ENCODE results near the gene ARL6IP4. TPM values are rescaled to one million over a fixed set of nuclear protein-coding genes. Genes with fewer than 3 reads are reported as not detected.
"Not testable (repeated sequence)": the region's sequence is repeated elsewhere in the genome, so short reads cannot be mapped to it uniquely, and the experiment has no call there.

The ARL6IP4 gene
- polyA plus RNA-seq, 6 donors from 2014 or later, result 132 to 202 (median 187) TPM

DNA sequence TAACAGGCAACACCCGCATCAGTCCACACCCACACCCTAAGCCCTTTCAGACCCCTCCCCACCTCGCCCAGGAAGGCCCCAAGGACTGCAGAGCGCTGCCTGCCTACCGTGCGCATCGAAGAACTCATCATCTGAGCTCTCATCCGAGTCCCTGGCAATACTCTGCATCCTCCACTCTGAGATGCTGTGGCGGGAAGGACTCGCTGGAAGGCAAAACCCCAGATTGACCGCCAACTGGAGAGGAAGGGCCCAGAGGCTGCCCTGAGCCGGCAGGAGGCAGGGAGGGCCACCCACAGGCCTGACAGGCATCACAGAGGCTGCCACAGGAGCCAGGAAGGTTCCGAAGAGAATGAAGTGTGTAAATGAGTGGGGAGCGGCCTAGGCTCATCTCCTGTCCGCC is 23.8 kb downstream of the ARL6IP4 start:
- H3K27me3 Mint-ChIP-seq, result no peaks in the 10 kb centered on the region

GRCh38 chr12:123005081-123005626 is 24.7 kb downstream of the ARL6IP4 start:
- DNase-seq (no peak), ATAC-seq (ENCODE audit: low read depth in 2 of 2) (no peak)
- H3K4me3 Mint-ChIP-seq, result no peak overlapping the region
- H3K4me1 Mint-ChIP-seq, result no peaks in the 10 kb centered on the region
- H3K36me3 Mint-ChIP-seq, result no peaks in the 10 kb centered on the region
- H3K9me3 Mint-ChIP-seq, result no peaks in the 10 kb centered on the region
- H3K27ac Mint-ChIP-seq, result no peak overlapping the region
- H3K27me3 Mint-ChIP-seq, result no peaks in the 10 kb centered on the region

More for the DNA sequence above, 23.8 kb downstream of the ARL6IP4 start:
- DNase-seq (no peak), ATAC-seq (ENCODE audit: low read depth in 2 of 2) (no peak)
- no peaks in the 10 kb centered on the region for H3K9me3 Mint-ChIP-seq
- no peak overlapping the region for H3K4me3 Mint-ChIP-seq
- H3K4me1 Mint-ChIP-seq, result no peaks in the 10 kb centered on the region
- no peak overlapping the region for H3K27ac Mint-ChIP-seq
- no peaks in the 10 kb centered on the region for H3K36me3 Mint-ChIP-seq

DNA sequence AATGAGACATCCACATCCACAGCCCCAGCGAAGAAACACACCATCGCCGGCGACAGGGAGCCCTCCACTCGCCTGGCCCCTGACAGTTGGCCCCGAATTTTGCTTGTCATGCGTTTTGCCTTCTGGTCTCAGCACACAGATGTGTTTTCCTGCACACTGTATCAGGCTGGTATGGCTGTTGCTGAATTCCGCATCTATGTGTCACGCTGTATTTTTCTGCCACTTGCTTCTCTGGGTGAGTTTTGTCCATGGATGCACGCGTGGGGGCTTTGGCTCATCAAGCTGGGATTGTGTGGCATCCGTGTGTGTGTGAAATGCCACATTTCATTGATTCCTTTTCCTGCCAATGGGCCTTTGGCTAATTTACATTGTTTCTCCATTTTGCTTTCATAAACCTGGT is 26.5 kb downstream of the ARL6IP4 start:
- Mint-ChIP-seq H3K27me3 (no peaks in the 10 kb centered on the region), H3K27ac (peak overlapping the region in 1 of 6 donors; percentile 20), H3K9me3 (no peaks in the 10 kb centered on the region), H3K4me3 (no peak overlapping the region), H3K4me1 (no peaks in the 10 kb centered on the region), H3K36me3 (no peaks in the 10 kb centered on the region)
- DNase-seq, result no peak
- no peak for ATAC-seq (ENCODE audit: low read depth in 2 of 2)

DNA sequence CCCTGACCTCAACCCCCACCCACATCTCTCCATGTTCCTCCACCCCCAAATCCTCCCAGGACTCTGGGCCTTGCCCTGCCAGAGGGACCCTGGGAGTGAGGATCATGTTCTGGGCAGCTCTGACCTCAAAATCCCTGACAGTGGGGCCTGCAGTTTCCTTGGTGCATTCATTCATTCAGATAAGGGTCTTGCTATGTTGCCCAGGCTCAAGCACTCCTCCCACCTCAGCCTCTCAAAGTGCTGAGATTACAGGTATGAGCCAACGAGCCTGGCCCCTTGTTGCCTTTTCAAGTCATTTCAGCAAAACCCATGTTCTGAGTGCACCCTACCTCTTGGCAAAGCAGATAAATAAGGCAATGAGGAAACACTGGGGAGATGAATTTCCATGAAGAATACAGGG is 29.6 kb downstream of the ARL6IP4 start:
- ATAC-seq (ENCODE audit: low read depth in 2 of 2), result no peak
- no peak overlapping the region for H3K27ac Mint-ChIP-seq

GRCh38 chr12:123010681-123011080 is 30.2 kb downstream of the ARL6IP4 start:
- no peaks in the 10 kb centered on the region for H3K27me3 Mint-ChIP-seq
- H3K27ac Mint-ChIP-seq, result no peak overlapping the region
- H3K9me3 Mint-ChIP-seq, result no peaks in the 10 kb centered on the region
- no peak for DNase-seq
- no peak for ATAC-seq (ENCODE audit: low read depth in 2 of 2)
- H3K4me1 Mint-ChIP-seq, result peaks cover 0 to 2% (median 0%) of the 10 kb centered on the region in 3 donors
- H3K4me3 Mint-ChIP-seq, result no peak overlapping the region
- no peaks in the 10 kb centered on the region for H3K36me3 Mint-ChIP-seq

More for the DNA sequence above, 29.6 kb downstream of the ARL6IP4 start:
- H3K9me3 Mint-ChIP-seq, result no peaks in the 10 kb centered on the region
- no peak overlapping the region for H3K4me3 Mint-ChIP-seq
- no peak for DNase-seq
- no peaks in the 10 kb centered on the region for H3K4me1 Mint-ChIP-seq
- no peaks in the 10 kb centered on the region for H3K27me3 Mint-ChIP-seq
- H3K36me3 Mint-ChIP-seq, result no peaks in the 10 kb centered on the region

- ATAC-seq (ENCODE audit: low read depth in 2 of 2), result no peak
- H3K4me1 Mint-ChIP-seq, result peaks cover 0 to 3% (median 0%) of the 10 kb centered on the region in 3 donors
- H3K27ac Mint-ChIP-seq, result no peak overlapping the region
- no peaks in the 10 kb centered on the region for H3K27me3 Mint-ChIP-seq
- no peaks in the 10 kb centered on the region for H3K9me3 Mint-ChIP-seq
- no peak for DNase-seq
- H3K4me3 Mint-ChIP-seq, result no peak overlapping the region
- H3K36me3 Mint-ChIP-seq, result no peaks in the 10 kb centered on the region
These were observed 31.2 kb downstream of the ARL6IP4 start for GRCh38 chr12:123011701-123012100.

DNA sequence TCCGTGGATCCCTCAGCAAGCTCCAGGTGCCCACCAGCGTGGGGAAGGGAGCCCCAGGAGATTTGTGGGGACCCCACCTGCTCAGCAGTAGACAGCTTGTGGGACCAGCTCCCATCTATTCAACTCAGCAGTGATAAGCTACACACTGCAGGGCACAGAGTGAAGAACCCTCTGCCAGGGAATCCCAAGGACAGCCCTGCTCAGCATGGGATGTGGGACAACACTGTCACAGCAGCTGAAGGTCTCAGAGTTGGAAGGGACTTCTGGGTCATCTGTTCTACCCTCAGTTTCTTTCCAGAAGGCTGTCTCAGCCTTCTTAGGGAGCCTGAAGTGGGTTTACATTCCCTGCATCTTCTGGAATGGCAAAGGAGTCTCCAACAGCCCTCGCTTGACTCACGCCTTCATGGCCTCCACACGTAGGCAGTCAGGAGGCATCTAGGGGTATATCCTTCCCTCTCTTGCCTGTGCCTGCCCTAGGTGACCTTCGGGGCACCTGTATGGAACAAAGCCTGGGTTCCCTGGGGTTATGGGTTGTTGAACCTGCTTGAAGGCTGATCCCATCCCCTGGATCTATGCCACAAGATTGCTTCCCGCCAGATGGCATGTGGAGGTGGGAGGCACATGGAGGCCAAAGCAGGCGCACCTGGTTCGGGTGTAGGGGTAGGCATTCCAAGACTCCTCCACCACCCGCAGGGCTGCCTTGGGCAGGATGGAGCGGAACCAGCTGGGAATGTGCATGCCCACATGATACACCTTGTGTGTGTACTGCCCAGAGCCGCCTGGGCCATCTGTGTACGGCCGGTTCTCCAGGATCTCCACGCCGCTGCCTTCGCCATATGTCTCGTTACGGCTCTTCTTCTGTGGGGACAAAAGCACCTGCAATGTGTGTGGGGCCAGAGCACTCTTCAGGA is 33.0 kb downstream of the ARL6IP4 start:
- Mint-ChIP-seq H3K4me1 (peaks cover 1 to 7% (median 6%) of the 10 kb centered on the region in 3 donors), H3K9me3 (peaks cover 0 to 1% (median 0%) of the 10 kb centered on the region in 7 donors), H3K4me3 (no peak overlapping the region), H3K27ac (no peak overlapping the region), H3K27me3 (no peaks in the 10 kb centered on the region), H3K36me3 (no peaks in the 10 kb centered on the region)
- ATAC-seq (ENCODE audit: low read depth in 2 of 2), result no peak
- no peak for DNase-seq

DNA sequence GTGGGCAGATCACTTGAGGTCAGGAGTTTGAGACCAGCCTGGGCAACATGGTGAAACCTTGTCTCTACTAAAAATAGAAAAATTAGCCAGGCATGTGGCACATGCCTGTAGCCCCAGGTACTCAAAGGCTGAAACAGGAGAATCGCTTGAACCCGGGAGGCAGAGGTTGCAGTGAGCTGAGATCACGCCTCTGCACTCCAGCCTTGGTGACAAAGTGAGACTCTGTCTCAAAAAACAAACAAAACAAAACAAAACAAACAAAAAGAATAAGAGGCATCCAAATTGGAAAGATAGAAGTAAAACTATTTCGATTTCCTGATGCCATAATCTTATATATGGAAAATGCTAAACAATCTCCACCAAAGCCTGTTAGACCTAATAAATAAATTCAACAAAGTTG is 34.0 kb downstream of the ARL6IP4 start:
- H3K27me3 Mint-ChIP-seq; H3K4me1 Mint-ChIP-seq; H3K27ac Mint-ChIP-seq; ATAC-seq (ENCODE audit: low read depth in 2 of 2); H3K4me3 Mint-ChIP-seq; H3K36me3 Mint-ChIP-seq; H3K9me3 Mint-ChIP-seq; DNase-seq: not testable (repeated sequence)

DNA sequence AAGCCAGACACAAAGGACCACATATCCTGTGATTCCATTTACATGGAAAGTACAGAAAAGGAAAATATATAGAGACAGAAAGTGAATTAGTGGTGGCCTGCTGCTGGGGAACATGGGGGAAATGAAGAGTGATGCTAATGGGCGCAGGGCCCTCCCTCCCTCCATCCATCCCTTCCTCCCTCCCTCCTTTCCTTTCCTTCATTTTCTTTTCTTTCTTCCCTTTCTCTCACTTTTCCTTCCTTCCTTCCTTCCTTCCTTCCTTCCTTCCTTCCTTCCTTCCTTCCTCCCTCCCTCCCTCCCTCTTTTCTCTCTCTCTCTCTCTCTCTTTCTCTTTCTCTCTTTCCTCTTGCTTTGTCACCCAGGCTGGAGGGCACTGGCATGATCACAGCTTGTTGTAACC is 37.3 kb downstream of the ARL6IP4 start:
- H3K36me3 Mint-ChIP-seq, result no peaks in the 10 kb centered on the region
- no peaks in the 10 kb centered on the region for H3K27me3 Mint-ChIP-seq
- H3K4me1 Mint-ChIP-seq, result peaks cover 1 to 12% (median 11%) of the 10 kb centered on the region in 3 donors
- DNase-seq (no peak), ATAC-seq (ENCODE audit: low read depth in 2 of 2) (no peak)
- no peak overlapping the region for H3K4me3 Mint-ChIP-seq
- peaks cover 0 to 1% (median 0%) of the 10 kb centered on the region in 7 donors for H3K9me3 Mint-ChIP-seq
- peak overlapping the region in 2 of 6 donors; percentile 22 to 78 for H3K27ac Mint-ChIP-seq

- Mint-ChIP-seq H3K27ac (peak overlapping the region in 2 of 6 donors; percentile 87 to 96), H3K4me3 (no peak overlapping the region), H3K36me3 (no peaks in the 10 kb centered on the region), H3K4me1 (peaks cover 1 to 16% (median 11%) of the 10 kb centered on the region in 3 donors), H3K9me3 (peaks cover 0 to 1% (median 0%) of the 10 kb centered on the region in 7 donors), H3K27me3 (no peaks in the 10 kb centered on the region)
- ATAC-seq (ENCODE audit: low read depth in 2 of 2), result no peak
- DNase-seq, result no peak
These were observed 39.3 kb downstream of the ARL6IP4 start for GRCh38 chr12:123019841-123020138.

GRCh38 chr12:123021688-123022604 is 41.5 kb downstream of the ARL6IP4 start:
- DNase-seq, result no peak
- no peak overlapping the region for H3K27ac Mint-ChIP-seq
- H3K36me3 Mint-ChIP-seq, result no peaks in the 10 kb centered on the region
- H3K4me1 Mint-ChIP-seq, result peaks cover 1 to 16% (median 8%) of the 10 kb centered on the region in 3 donors
- ATAC-seq (ENCODE audit: low read depth in 2 of 2), result no peak
- H3K27me3 Mint-ChIP-seq, result no peaks in the 10 kb centered on the region
- peaks cover 0 to 1% (median 0%) of the 10 kb centered on the region in 7 donors for H3K9me3 Mint-ChIP-seq
- no peak overlapping the region for H3K4me3 Mint-ChIP-seq

GRCh38 chr12:123022846-123023245 is 42.4 kb downstream of the ARL6IP4 start:
- no peaks in the 10 kb centered on the region for H3K36me3 Mint-ChIP-seq
- DNase-seq, result no peak
- H3K27ac Mint-ChIP-seq, result peak overlapping the region in 1 of 6 donors; percentile 60
- ATAC-seq (ENCODE audit: low read depth in 2 of 2), result no peak
- H3K27me3 Mint-ChIP-seq, result no peaks in the 10 kb centered on the region
- H3K9me3 Mint-ChIP-seq, result peaks cover 0 to 1% (median 0%) of the 10 kb centered on the region in 7 donors
- peaks cover 1 to 14% (median 7%) of the 10 kb centered on the region in 3 donors for H3K4me1 Mint-ChIP-seq
- no peak overlapping the region for H3K4me3 Mint-ChIP-seq

DNA sequence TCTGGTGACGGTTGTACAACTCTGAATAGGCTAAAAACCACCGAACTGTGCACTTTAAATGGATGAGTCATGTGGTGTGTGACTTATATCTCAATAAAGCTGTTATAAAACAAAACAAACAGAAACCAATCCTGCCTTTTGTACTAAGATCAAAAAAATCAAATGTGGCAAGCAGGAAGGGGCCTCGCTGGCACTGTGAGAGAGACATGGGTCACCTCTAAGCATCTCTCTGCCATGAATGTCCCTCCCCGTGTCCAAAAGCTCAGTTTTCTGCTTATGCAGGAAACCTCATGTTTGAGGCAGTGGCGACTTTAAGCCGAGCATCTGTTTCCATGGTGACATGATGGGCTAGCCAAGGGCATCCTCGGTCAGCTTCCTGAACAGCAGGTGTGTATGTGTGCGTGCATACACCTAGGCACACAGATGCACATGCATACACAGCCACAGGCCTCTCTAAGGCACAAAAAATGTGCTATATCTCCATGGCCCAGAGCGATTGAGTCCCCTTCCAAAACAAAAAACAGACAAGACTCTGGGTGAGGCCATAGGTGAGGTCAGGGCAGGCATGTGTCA is 44.4 kb downstream of the ARL6IP4 start:
- H3K4me1 Mint-ChIP-seq, result peaks cover 0 to 4% (median 0%) of the 10 kb centered on the region in 3 donors
- no peaks in the 10 kb centered on the region for H3K27me3 Mint-ChIP-seq
- H3K4me3 Mint-ChIP-seq, result no peak overlapping the region
- H3K27ac Mint-ChIP-seq, result no peak overlapping the region
- H3K9me3 Mint-ChIP-seq, result no peaks in the 10 kb centered on the region
- no peak for DNase-seq
- no peaks in the 10 kb centered on the region for H3K36me3 Mint-ChIP-seq
- ATAC-seq (ENCODE audit: low read depth in 2 of 2), result no peak
